ENCODE data around the gene AREL1. TPM values are rescaled to one million over a fixed set of nuclear protein-coding genes. Genes with fewer than 3 reads are reported as not detected.

Gene AREL1
- total and polyA plus RNA-seq, 2 of the 8 experiments (the other 6 are each of a cell fraction or from before 2014, with no cell fraction given) = 31.4 to 49.1 TPM

DNA sequence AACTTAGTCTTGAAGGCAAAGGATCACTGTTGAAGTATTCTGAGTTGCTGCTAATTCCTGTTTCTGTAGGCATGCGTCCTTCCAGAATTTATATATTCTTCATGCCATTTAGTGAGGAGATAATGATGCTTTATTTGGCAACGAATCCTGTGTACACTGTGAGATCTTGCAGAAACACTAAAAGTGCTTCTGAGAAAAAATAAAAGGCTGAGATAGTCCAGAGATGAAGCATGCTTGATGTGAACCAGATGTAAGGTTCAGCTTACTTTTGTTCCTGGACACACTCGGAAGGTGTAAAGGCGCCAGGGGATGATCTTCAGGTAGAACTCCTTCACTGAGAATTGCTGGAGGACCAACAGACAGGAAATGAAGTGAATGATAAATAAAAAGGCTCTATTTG is 39.1 kb downstream of the AREL1 start:
- FAIRE-seq (no peak), DNase-seq (ENCODE audit: low read depth in 1 of 2, low spot score in 2 of 2) (no peak)
- H2AFZ ChIP-seq (ENCODE audit: low read length) = no peak overlapping the region
- POLR2A ChIA-PET (ENCODE audit: partially characterized antibody) = no interaction called here
- no peaks in the 10 kb centered on the region for H3K79me1 ChIP-seq (ENCODE audit: low read depth, low read length)
- H2BK15ac ChIP-seq (ENCODE audit: low read length) = no peak overlapping the region
- H4K8ac ChIP-seq (ENCODE audit: extremely low read depth, insufficient read depth, low read length) = no peak overlapping the region
- no peak overlapping the region for H3K27ac ChIP-seq (ENCODE audit: low read depth, low read length)
- no peaks in the 10 kb centered on the region for H3K27me3 ChIP-seq (replicated peaks in 1 of 4; ENCODE audit: control insufficient read depth in 3 of 4, extremely low read depth in 1 of 4, insufficient read depth in 3 of 4, low read length in 3 of 4)
- no peak overlapping the region for H3K23ac ChIP-seq (ENCODE audit: insufficient read length)
- H3K23me2 ChIP-seq (ENCODE audit: low read depth, low read length) = no peaks in the 10 kb centered on the region
- no peak overlapping the region for H4K5ac ChIP-seq (ENCODE audit: insufficient read length, low read depth, low read length)
- no peak overlapping the region for H2BK12ac ChIP-seq (ENCODE audit: low read depth, low read length)
- no peaks in the 10 kb centered on the region for H3K4me1 ChIP-seq (replicated peaks in 1 of 4; ENCODE audit: control insufficient read depth in 3 of 4, insufficient read depth in 4 of 4, low read length in 3 of 4)
- H2AK5ac ChIP-seq (ENCODE audit: low read depth, low read length) = no peak overlapping the region
- no peak overlapping the region for H3K4me3 ChIP-seq (ENCODE audit: extremely low read depth in 1 of 4, insufficient read depth in 2 of 4, low read depth in 3 of 4, low read length in 4 of 4)
- no peaks in the 10 kb centered on the region for H4K20me1 ChIP-seq (replicated peaks in 1 of 2; ENCODE audit: control insufficient read depth in 1 of 2, insufficient read depth in 2 of 2, low read length in 2 of 2)
- CTCF ChIA-PET (ENCODE audit: partially characterized antibody) = no interaction called here
- H3K4me2 ChIP-seq (ENCODE audit: insufficient read depth in 1 of 2, low read depth in 2 of 2, low read length in 2 of 2) = no peak overlapping the region
- no peak overlapping the region for H2BK20ac ChIP-seq (ENCODE audit: low read length)
- 93% methylated on average over 4 of the region's 4 CpGs; no CpG with 5 or more reads in 1 of the 2 experiments for WGBS, 2 experiments (ENCODE audit: extremely low coverage in 1 of 2, insufficient coverage in 1 of 2, insufficient read length in 1 of 2, insufficient replicate concordance in 2 of 2, low coverage in 1 of 2, low lambda C conversion rate in 2 of 2, missing lambda C conversion rate in 1 of 2)
- no peak overlapping the region for H3K18ac ChIP-seq (ENCODE audit: extremely low read depth, low read length)
- no peaks in the 10 kb centered on the region for H3K9me3 ChIP-seq (ENCODE audit: insufficient read depth in 2 of 2, low read depth in 1 of 2, low read length in 1 of 2)
- no peak overlapping the region for H3K9ac ChIP-seq (replicated peaks in 1 of 4; ENCODE audit: extremely low read depth in 1 of 4, low read depth in 3 of 4, low read length in 3 of 4)
- TF ChIP-seq NANOG (IDR thresholded peaks at IDR 0.05; ENCODE audit: insufficient read depth, low read depth, low read length, poor library complexity, severe bottlenecking) (no peak), FOSL1 (IDR thresholded peaks at IDR 0.05; ENCODE audit: insufficient read depth, low read depth, low read length) (no peak), CTBP2 (IDR thresholded peaks at IDR 0.05; ENCODE audit: borderline replicate concordance, insufficient read depth, insufficient read length, low read length) (no peak), BCL11A (IDR thresholded peaks at IDR 0.05; ENCODE audit: low read depth in 2 of 2, low read length in 2 of 2) (no peak), EP300 (IDR thresholded peaks at IDR 0.05; ENCODE audit: borderline replicate concordance in 1 of 2, low read depth in 2 of 2, low read length in 2 of 2) (no peak), CEBPB (IDR thresholded peaks at IDR 0.05; ENCODE audit: low read depth, low read length) (no peak), YY1 (IDR thresholded peaks at IDR 0.05; ENCODE audit: low read depth, low read length) (no peak), GABPA (IDR thresholded peaks at IDR 0.05; ENCODE audit: borderline replicate concordance, insufficient read depth, low read length) (no peak), KDM1A (IDR thresholded peaks at IDR 0.05; ENCODE audit: borderline replicate concordance, low read length) (no peak), CBX5 (IDR thresholded peaks at IDR 0.05; ENCODE audit: low read depth, low read length) (no peak)
- H2BK5ac ChIP-seq (ENCODE audit: low read depth, low read length) = no peak overlapping the region
- no peak overlapping the region for H3K14ac ChIP-seq (ENCODE audit: insufficient read length)
- H3K56ac ChIP-seq (replicated peaks; ENCODE audit: insufficient read length, low read depth, low read length) = no peak overlapping the region
- H4K91ac ChIP-seq (replicated peaks; ENCODE audit: insufficient read length, low read length) = no peak overlapping the region
- H3K79me2 ChIP-seq (ENCODE audit: control insufficient read depth in 1 of 2, insufficient read depth in 2 of 2, low read length in 2 of 2) = no peaks in the 10 kb centered on the region
- H2BK120ac ChIP-seq (replicated peaks; ENCODE audit: low read depth, low read length) = no peak overlapping the region
- H3K4ac ChIP-seq (replicated peaks; ENCODE audit: insufficient read length, low read depth, low read length) = no peak overlapping the region
- peaks cover 16 to 60% (median 38%) of the 10 kb centered on the region in 4 experiments for H3K36me3 ChIP-seq (ENCODE audit: control insufficient read depth in 2 of 4, insufficient read depth in 4 of 4, low read length in 3 of 4)
